Psoas muscle (tissue), 8 donors: ENCODE measurements around the gene NFKB2. TPM values are rescaled to one million over a fixed set of nuclear protein-coding genes. Genes with fewer than 3 reads are reported as not detected.

Experiments
- ATAC-seq, 4 donors: fragments of 200-7000 bp; cut with Tn5 transposase; one replicate each; pipeline ENCODE4 v1.9.1; 2020; ENCODE audit warnings: moderate library complexity in 3 of 4, mild to moderate bottlenecking in 2 of 4
- DNase-seq, 2 donors: peaks; one replicate each; pipeline ENCODE4 v3.0.0-alpha.2; 2020
- H3K27ac ChIP-seq: fragments of 200-600 bp; one replicate; pipeline ENCODE4 v1.8.0; 2022
- H3K27me3 ChIP-seq, 3 donors: fragments of 200-600 bp in 1 of 3; one replicate each; pipeline versions ENCODE4 v1.6.1 to v1.8.0; 2013 to 2022; ENCODE audit warnings: low read length in 2 of 3, mild to moderate bottlenecking in 2 of 3, moderate library complexity in 1 of 3; ENCODE audit not compliant: insufficient read depth in 3 of 3
- H3K36me3 ChIP-seq, 2 donors: fragments of 200-600 bp in 1 of 2; one replicate each; pipeline versions ENCODE4 v1.6.1 to v1.8.0; 2013 to 2022; ENCODE audit warnings: low read depth in 1 of 2, mild to moderate bottlenecking in 1 of 2, moderate library complexity in 1 of 2; ENCODE audit not compliant: insufficient read depth in 1 of 2
- H3K4me1 ChIP-seq: fragments of 200-600 bp; one replicate; pipeline ENCODE4 v1.8.0; 2022
- H3K4me3 ChIP-seq: fragments of 200-600 bp; one replicate; pipeline ENCODE4 v1.8.0; 2022; ENCODE audit warnings: mild to moderate bottlenecking
- H3K9me3 ChIP-seq: fragments of 200-600 bp; one replicate; pipeline ENCODE4 v1.8.0; 2022
- WGBS, 3 donors: extraction: QIAGEN DNeasy Blood & Tissue Kit; methylation state at CpG; one replicate each; pipeline versions ENCODE4 v1.1.6 to v1.1.7; 2013; 5-methylcytosine and 5-hydroxymethylcytosine counted together
- intact Hi-C, 2 donors: fragments of 100-400 bp; cut with DNase I; formaldehyde crosslinking; loops; one replicate each; pipeline versions ENCODE4 v1.11.0 to v1.14.2; 2022
- polyA plus RNA-seq, 3 donors: library from polyadenylated mRNA; stranded (reverse); fragments of 200-250 nt; gene quantifications; one replicate each; pipeline ENCODE4 v1.2.3, GENCODE V29; 2013
- total RNA-seq, 4 donors: library from RNA; stranded (reverse); fragmentation: NEBNext Ultra II Directional in 2 of 4; extraction: Animal tissue kit (Norgen Biotek cat#: 25700) in 2 of 4; gene quantifications; one replicate each; pipeline versions ENCODE4 v1.2.1 to v1.2.4, GENCODE V29; 2021 to 2023
- TF ChIP-seq, protein P1 (sequence below): fragments of 200-600 bp; IDR thresholded peaks from one replicate; pipeline ENCODE4 v1.8.0; 2022; ENCODE audit warnings: antibody characterized with exemption
- donor health status: healthy with polysubstance abuse.
- donor health status: DM: no; HTN: no; CAD: no; lungs with moderate emphysema.
- donor health status: Bipolar disorder and iron deficiency.
- donor health status: healthy.
- donor health status: DM: yes; HTN: yes; CAD: no.
- donor health status: DM: no; HTN: no; CAD: no.
- donor health status: DM: no; HTN: no; CAD: no.
- donor health status: DM: yes; HTN: yes; CAD: no.

NFKB2 gene
- total and polyA plus RNA-seq, 7 donors: 8.3 to 86.0 (median 12.6) TPM

DNA sequence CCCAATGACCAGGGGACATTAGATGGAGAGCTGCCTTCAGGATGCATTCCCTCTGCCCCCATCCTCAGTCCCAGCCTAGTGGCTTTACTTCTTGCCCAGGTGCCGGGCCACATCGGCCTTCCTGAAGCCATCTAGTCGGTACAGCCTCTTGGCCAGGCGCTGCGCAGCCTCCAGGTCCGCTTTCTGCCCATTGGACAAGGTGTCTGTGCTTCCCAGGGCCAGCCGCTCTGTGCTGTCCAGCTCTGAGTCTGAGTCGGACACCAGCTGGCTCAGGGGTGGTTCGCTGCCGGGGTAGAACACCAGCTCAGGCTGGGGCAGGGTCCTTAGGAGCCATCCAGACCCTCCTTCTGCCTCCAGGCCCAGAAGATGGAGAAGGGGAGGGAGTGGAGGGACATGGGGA, 16.8 kb downstream of the NFKB2 start:
- 80 to 89% (median 81%) methylated on average over 10 of the region's 10 CpGs for WGBS, 3 donors
- Histone ChIP-seq H3K4me1 (peaks cover 4% of the 10 kb centered on the region), H3K36me3 (no peaks in the 10 kb centered on the region), H3K4me3 (no peak overlapping the region), H3K9me3 (no peaks in the 10 kb centered on the region), H3K27ac (no peak overlapping the region), H3K27me3 (peaks cover 0 to 90% (median 37%) of the 10 kb centered on the region in 3 donors)
- TF ChIP-seq, protein P1, sequence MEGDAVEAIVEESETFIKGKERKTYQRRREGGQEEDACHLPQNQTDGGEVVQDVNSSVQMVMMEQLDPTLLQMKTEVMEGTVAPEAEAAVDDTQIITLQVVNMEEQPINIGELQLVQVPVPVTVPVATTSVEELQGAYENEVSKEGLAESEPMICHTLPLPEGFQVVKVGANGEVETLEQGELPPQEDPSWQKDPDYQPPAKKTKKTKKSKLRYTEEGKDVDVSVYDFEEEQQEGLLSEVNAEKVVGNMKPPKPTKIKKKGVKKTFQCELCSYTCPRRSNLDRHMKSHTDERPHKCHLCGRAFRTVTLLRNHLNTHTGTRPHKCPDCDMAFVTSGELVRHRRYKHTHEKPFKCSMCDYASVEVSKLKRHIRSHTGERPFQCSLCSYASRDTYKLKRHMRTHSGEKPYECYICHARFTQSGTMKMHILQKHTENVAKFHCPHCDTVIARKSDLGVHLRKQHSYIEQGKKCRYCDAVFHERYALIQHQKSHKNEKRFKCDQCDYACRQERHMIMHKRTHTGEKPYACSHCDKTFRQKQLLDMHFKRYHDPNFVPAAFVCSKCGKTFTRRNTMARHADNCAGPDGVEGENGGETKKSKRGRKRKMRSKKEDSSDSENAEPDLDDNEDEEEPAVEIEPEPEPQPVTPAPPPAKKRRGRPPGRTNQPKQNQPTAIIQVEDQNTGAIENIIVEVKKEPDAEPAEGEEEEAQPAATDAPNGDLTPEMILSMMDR: no peak
- ATAC-seq (no peak), DNase-seq (no peak)
- intact Hi-C loops: no loop called here

DNA sequence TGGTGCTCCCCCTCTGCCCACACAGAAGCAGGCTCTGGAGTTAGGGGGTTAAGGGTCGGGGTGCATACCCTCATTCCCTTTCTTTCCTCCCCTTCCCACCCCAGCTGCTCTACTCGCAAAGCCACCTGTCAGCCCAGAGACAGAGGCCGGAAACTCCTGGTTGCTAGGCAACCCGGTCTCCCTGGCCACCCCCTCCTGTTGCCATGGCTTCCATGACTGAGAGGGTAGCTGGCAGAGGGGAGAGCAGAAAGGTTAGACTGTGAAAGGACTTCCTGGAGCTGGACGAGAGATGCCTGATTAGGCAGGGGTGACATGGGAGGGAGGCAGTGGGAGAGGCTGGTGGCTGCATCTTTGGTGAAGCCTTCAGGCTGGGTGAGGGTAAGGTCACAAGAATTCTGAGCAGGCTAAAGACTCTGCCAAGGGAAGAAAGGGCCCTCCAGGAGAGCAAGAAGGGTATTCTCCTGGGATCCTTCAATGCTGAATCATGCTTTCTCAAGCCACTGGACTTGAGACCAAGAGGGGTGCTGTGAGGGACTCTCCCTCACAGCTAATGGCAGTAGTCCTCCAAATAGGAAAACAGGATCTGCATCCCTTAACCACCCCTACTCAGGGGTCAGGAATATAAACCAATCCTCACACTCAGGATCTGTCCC, 17.7 kb downstream of the NFKB2 start:
- DNase-seq (no peak), ATAC-seq (no peak)
- no peaks in the 10 kb centered on the region for H3K36me3 ChIP-seq
- WGBS, 3 donors: 12 to 13% (median 12%) methylated on average over 5 of the region's 5 CpGs
- H3K4me1 ChIP-seq: peaks cover 4% of the 10 kb centered on the region
- H3K27me3 ChIP-seq: peaks cover 0 to 88% (median 35%) of the 10 kb centered on the region in 3 donors
- TF ChIP-seq, protein P1: no peak
- intact Hi-C loops: no loop called here
- no peak overlapping the region for H3K27ac ChIP-seq
- no peak overlapping the region for H3K4me3 ChIP-seq
- H3K9me3 ChIP-seq: no peaks in the 10 kb centered on the region

DNA sequence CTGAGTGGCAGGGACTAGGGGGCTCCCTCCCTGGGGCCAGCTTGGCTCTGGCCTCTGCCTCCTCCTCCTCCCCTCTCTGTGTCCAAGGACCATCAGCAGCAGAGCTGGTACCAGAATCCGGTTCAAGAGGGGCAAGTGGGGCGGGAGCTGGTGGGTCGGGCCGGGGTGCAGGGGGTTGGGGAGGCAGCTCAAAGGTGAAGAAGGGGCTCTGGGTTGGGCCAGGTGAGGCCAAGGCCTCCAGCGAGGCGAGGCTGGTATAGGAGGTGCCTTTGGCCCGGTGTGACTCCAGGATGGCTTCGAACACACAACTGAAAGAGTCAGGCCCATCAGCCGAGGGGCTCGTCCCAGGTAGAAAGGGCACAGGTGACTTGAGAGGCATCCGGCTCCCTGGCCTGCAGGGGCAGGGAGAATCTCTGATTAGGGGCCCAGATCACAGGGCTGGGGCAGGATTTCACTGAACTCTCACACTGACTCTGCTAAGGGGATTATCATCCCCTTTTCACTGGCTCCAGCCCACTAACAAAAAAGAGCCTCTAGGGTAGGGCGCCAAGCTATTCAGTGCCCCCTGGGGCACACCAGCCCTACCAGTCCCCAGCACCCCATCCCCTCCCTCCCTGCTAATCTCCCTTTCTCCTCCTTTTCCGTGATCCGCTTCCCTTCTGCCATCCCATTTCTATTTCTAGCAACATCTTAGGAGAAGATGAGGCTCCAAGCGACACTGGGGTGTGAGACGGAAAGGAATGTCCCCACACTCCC, 18.5 kb downstream of the NFKB2 start:
- H3K4me1 ChIP-seq: peaks cover 4% of the 10 kb centered on the region
- H3K36me3 ChIP-seq: no peaks in the 10 kb centered on the region
- H3K27ac ChIP-seq: no peak overlapping the region
- H3K9me3 ChIP-seq: no peaks in the 10 kb centered on the region
- intact Hi-C loops: no loop called here
- DNase-seq (no peak), ATAC-seq (no peak)
- TF ChIP-seq, protein P1: no peak
- no peak overlapping the region for H3K4me3 ChIP-seq
- WGBS, 3 donors: 75% methylated on average over 16 of the region's 16 CpGs
- H3K27me3 ChIP-seq: peaks cover 0 to 84% (median 32%) of the 10 kb centered on the region in 3 donors

DNA sequence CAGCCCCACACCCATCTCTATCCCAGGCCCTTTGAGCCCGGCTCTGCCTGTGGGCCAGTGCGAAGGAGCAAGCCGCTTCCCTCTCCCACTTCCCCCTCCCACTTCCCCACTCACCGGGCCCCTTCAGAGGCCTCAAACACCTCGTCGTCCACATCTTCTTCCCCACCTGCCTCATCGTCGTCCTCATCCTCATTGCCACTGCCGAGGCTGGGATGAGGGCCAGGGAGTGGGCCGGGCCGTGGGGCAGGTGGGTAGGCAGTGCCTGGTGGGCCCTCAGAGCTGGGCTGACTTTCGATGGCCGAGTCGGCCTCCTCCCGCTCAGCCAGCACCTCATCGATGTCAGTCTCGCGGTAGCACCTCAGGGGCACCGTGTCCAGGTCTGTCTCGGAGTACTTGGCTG, 19.2 kb downstream of the NFKB2 start:
- TF ChIP-seq, protein P1: no peak
- intact Hi-C loops: no loop called here
- DNase-seq (no peak), ATAC-seq (no peak)
- H3K4me3 ChIP-seq: no peak overlapping the region
- no peaks in the 10 kb centered on the region for H3K9me3 ChIP-seq
- 36 to 46% (median 41%) methylated on average over 20 of the region's 20 CpGs for WGBS, 3 donors
- H3K27ac ChIP-seq: no peak overlapping the region
- H3K27me3 ChIP-seq: peaks cover 0 to 77% (median 27%) of the 10 kb centered on the region in 3 donors
- peaks cover 5% of the 10 kb centered on the region for H3K4me1 ChIP-seq
- H3K36me3 ChIP-seq: no peaks in the 10 kb centered on the region
